K562 (cell line): ENCODE results near the gene WBP1.

ENCODE experiments used
- ADNP ChIP-seq: fragments of 200-800 bp; sonication (Bioruptor generic); IDR thresholded peaks from 2 replicates; pipeline ENCODE4 v1.6.1; 2016; ENCODE audit warnings: missing genetic modification characterization, missing compliant biosample characterization
- BRF2 ChIP-seq: IDR thresholded peaks from 3 replicates; pipeline ENCODE4 v1.6.1; 2011; ENCODE audit warnings: borderline replicate concordance, mild to moderate bottlenecking; ENCODE audit not compliant: insufficient read length, insufficient read depth
- CBFB ChIP-seq: sonication (generic); formaldehyde crosslinking; IDR thresholded peaks from 2 replicates; pipeline ENCODE4 v1.4.0; 2020; ENCODE audit warnings: mild to moderate bottlenecking, missing genetic modification reagents
- CTCF ChIP-seq, 3 experiments: IDR thresholded peaks in 2 of 3; conservative IDR thresholded peaks in 1 of 3; 2 replicates each; pipeline ENCODE4 v1.5.1; 2011 to 2012; ENCODE audit warnings: low read length in 3 of 3, mild to moderate bottlenecking in 3 of 3, control low read depth in 2 of 3, improper control_type of control experiment in 1 of 3, inconsistent platforms in 1 of 3, low read depth in 1 of 3, mixed read lengths in 1 of 3, moderate library complexity in 1 of 3; ENCODE audit not compliant: insufficient read depth in 2 of 3
- E2F4 ChIP-seq: sonication (generic); formaldehyde crosslinking; IDR thresholded peaks from 2 replicates; pipeline ENCODE4 v1.8.0; 2022; ENCODE audit warnings: mild to moderate bottlenecking, low read depth, missing genetic modification reagents
- FOS ChIP-seq: IDR thresholded peaks from 3 replicates; pipeline ENCODE4 v1.6.1; 2011; ENCODE audit not compliant: insufficient read length; ENCODE audit errors: extremely low read depth
- POLR2A ChIP-seq: fragments of 450-650 bp; conservative IDR thresholded peaks from 2 replicates; pipeline ENCODE4 v1.6.1; 2016
- RNF2 ChIP-seq: sonication (generic); IDR thresholded peaks from 2 replicates; pipeline ENCODE4 v1.6.1; 2016
- SMC3 ChIP-seq: conservative IDR thresholded peaks from 2 replicates; pipeline ENCODE4 v1.6.1; 2011; ENCODE audit warnings: low read depth, low read length, improper control_type of control experiment; ENCODE audit not compliant: insufficient read depth
- ZBTB11 ChIP-seq, 3 experiments: fragments of 200-800 bp in 1 of 3; fragments of 250-450 bp in 1 of 3; fragments of 450-650 bp in 1 of 3; sonication (Bioruptor Pico) in 1 of 3; sonication (Bioruptor generic) in 1 of 3; formaldehyde crosslinking in 1 of 3; IDR thresholded peaks; 2 replicates each; pipeline versions ENCODE4 v1.6.1 to v1.8.0; 2016 to 2022; ENCODE audit warnings: mild to moderate bottlenecking in 2 of 3, missing genetic modification characterization in 2 of 3, missing compliant biosample characterization in 1 of 3, moderate library complexity in 1 of 3
- ZBTB43 ChIP-seq: sonication (generic); formaldehyde crosslinking; IDR thresholded peaks from 2 replicates; pipeline ENCODE4 v1.8.0; 2023; ENCODE audit warnings: mild to moderate bottlenecking, missing genetic modification reagents
- ZNF146 ChIP-seq: IDR thresholded peaks from one replicate; pipeline ENCODE4 v1.6.1; 2018; ENCODE audit warnings: missing compliant biosample characterization; ENCODE audit not compliant: unreplicated experiment
- TF ChIP-seq, protein P1 (sequence below): fragments of 250-450 bp; sonication (Bioruptor Pico); IDR thresholded peaks from 2 replicates; pipeline ENCODE4 v1.5.0; 2021; ENCODE audit warnings: mild to moderate bottlenecking, moderate library complexity

DNA sequence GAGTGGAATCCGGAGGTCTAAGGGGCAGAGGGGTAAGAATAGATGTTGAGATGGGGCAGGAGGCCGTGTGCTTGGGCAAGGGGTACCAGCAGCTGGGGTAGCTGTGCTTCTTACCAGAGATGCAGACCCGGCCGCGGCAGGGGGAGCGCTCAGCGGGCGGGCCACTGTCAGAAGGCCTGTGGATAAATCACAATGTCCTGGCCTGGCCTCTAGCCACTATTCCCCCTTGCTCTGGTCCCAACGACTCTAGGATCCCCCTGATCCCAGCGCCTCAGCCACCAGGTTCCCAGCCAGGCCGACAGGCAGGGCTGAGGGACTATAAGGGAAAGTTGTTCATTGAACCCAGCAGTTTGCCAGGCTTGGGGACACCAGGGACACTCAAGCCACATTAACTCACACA lies 27.7 kb upstream of the WBP1 start:
- no peak for TF ChIP-seq ZNF146 (CRISPR knock-in tag)
- no peak for TF ChIP-seq FOS
- TF ChIP-seq ZBTB11 (CRISPR knock-in tag; IDR thresholded peaks at IDR 0.05), result no peak
- TF ChIP-seq ZBTB43, result no peak
- no peak for TF ChIP-seq BRF2
- no peak for TF ChIP-seq CBFB
- no peak for TF ChIP-seq RNF2
- no peak for TF ChIP-seq CTCF (IDR thresholded peaks at IDR 0.05 in 2 of 3, conservative IDR thresholded peaks at IDR 0.05 in 1 of 3; ENCODE audit: insufficient read depth in 2 of 3, low read depth in 1 of 3, low read length in 3 of 3)
- no peak for TF ChIP-seq POLR2A
- no peak for TF ChIP-seq E2F4 (CRISPR knock-in tag)
- TF ChIP-seq ADNP, result no peak
- no peak for TF ChIP-seq SMC3
- TF ChIP-seq, protein P1, sequence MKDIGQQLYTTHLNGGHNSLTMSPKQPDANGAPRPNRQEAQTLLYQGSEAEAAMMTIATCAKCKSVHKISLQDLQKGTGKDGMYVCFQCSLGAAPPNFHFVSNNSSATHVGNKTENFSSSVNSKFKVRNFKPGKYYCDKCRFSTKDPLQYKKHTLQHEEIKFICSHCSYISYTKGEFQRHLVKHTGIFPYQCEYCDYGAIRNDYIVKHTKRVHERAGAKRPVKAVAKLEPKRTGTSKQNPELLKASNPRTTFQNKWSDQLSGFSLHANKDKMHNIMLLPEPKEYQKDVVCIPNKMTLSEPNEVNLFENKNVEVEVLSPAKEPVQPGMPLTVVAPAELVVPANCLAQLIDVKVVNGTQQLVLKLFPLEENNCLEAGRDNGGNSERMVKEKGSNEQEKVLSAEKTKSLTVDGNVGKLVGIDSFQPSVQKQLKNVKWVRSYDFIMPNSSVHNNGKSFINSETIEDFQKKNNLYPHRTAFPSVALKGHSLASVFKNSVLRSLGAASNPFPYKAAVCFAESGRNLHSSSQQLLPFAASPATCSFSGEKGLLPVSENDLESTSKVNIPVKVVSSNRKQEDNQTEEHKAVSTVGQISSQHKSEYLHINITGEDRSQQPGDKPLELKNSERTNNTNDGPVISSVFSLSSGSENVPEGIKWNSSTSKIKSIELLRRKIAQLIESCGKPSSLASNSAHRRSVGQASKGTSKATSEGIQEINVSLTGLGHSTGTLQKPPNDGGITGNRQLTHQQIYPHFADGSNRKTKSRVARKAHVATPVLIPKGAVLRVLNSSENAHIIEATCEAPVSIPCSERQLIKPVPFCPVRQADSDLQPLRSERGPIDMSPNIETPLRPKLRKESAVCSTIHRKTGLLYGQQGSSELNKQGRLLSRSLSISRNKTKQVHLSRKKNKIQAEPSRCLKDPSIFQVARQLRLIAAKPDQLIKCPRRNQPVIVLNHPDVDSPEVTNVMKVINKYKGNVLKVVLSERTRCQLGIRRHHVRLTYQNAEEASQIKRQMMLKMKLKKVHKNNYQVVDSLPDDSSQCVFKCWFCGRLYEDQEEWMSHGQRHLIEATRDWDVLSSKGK (CRISPR knock-in tag), result no peak
